ENCODE data around the gene CDC37L1.
"Not testable (repeated sequence)": the region's sequence is repeated elsewhere in the genome, so short reads cannot be mapped to it uniquely, and the experiment has no call there.

CDC37L1 gene

DNA sequence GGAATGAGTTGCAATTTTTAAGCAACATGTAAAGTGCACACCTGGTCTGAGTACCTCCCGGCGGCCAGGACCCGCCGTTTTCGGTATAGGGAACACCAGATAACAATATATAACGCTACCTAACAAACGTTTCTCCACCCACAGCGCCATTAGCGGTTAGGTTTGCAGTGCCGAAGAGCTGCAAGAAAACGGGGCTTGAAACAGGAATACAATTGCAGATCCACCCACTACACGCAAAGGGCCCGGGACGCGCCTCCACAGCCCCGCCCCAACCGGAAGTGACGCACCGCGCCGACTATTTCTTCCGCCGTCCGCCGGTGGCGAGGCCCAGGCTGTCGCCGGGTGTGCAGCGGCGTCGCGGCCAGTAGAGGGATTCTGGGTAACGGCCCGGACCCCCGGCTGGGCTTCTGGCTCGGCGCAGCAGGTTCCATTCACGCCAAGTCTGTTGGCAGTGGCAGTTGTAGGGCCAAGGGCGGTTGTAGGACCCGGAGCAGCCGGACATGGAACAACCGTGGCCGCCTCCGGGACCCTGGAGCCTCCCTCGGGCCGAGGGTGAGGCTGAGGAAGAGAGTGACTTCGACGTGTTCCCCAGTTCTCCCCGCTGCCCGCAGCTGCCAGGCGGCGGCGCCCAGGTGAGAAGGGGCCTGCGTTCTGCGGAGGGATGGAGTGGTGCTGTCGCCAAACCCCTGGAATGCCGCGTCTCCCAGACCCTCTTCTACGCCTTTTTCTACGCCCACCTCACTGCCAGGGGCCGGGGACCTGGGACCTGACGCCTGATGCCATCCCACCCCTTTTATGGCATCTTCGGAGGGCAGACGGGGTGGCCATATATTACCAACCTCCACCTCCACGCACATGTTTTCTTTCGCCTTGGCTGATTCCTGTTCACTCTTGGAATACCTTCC is at the start of gene CDC37L1:
Gene CDC37L1 (plus strand): TSS at position 302 of the 905 bp plus-strand sequence. CDS start 199 bp downstream, at position 501.
- DNase-seq, result peak; percentile 91

DNA sequence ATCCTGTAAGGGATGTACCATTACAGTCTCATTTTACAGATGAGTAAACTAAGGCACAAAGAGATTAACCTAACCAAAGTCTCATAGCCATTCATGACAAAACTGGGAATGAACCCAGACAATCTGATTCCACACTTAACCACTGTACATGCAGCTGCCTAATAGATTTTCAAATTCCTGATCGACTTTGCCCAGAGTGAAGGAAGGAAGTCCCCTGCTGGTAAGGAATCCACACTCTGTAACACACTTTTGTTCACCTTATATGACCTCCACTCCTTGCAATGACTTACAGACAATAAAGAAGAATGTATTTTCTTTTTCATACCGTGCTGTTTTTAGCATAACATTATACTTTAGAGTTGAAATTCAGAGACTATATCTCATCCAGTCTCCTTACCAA is 48.5 kb upstream of the CDC37L1 start:
- DNase-seq, result no peak

- DNase-seq, result no peak
Observed at GRCh38 chr9:4638968-4639367, 40.4 kb upstream of the CDC37L1 start.

GRCh38 chr9:4639420-4639819 is 39.9 kb upstream of the CDC37L1 start:
- no peak for DNase-seq

GRCh38 chr9:4640027-4640426 is 39.3 kb upstream of the CDC37L1 start:
- DNase-seq, result no peak

GRCh38 chr9:4642351-4642750 is 37.0 kb upstream of the CDC37L1 start:
- DNase-seq, result no peak

GRCh38 chr9:4654084-4654483 is 25.3 kb upstream of the CDC37L1 start:
- no peak for DNase-seq

- no peak for DNase-seq
Observed at GRCh38 chr9:4654538-4654937, 24.8 kb upstream of the CDC37L1 start.

DNA sequence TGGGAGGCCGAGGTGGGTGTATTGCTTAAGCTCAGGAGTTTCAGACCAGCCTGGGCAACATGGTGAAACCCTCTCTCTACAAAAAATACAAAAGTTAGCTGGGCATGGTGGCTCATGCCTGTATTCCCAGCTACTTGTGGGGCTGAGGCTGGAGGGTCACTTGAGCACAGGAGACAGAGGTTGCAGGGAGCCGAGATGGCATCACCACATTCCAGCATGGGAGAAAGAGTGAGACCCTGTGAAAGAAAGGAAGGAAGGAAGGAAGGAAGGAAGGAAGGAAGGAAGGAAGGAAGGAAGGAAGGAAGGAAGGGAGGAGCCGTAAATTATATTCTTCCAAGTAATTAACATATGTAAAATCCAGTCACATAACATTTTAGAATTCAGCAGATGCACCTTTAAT is 23.2 kb upstream of the CDC37L1 start:
- DNase-seq, result not testable (repeated sequence)

DNA sequence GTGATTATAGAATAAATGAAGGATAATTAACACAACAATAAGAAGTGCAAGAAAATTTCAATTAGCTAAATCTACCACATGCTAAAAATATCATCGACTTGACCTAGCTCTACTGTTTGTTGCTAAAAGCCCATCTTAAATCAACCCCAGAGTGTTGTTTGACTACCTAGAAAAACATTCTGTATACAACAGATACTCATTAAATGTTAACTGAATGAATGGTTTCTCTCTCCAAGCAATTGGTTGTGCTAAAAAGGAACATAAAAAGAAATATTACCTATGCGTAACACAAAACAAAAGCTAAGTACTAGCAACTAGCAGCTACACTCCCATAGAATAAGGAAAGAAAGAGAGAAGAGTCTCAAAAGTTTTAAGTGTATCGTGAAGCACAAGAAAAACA is 22.7 kb upstream of the CDC37L1 start:
- DNase-seq, result no peak

- DNase-seq, result no peak
Observed at GRCh38 chr9:4657426-4658159, 21.8 kb upstream of the CDC37L1 start.

- not testable (repeated sequence) for DNase-seq
Observed at GRCh38 chr9:4660665-4661064, 18.7 kb upstream of the CDC37L1 start.

GRCh38 chr9:4661165-4661564 is 18.2 kb upstream of the CDC37L1 start:
- DNase-seq, result no peak

DNA sequence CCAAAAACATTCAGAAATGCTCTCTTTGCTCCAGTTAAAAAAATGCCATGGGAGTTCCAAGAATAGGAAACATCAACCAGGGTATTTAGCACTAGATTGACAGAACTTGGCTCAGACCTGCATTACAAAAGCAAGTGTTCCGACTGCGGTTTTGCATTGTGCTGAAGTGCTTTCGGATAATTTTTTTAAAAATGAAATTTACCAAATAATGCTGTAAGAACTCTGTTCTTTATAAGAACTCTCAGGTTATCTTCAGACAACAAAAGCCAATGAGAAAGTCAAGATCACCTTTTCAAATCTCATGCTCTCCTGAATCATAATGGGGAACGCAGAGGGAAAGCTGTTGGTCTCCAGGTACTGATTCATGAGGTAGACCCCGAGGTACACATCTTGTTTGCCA is 17.8 kb upstream of the CDC37L1 start:
- peak; percentile 18 for DNase-seq

- peak; percentile 46 for DNase-seq
Observed at GRCh38 chr9:4662108-4662988, 17.0 kb upstream of the CDC37L1 start, which contains the start of gene PLPP6. Gene PLPP6 (plus strand): TSS chr9:4662294. CDS start chr9:4662376, 82 bp downstream.

GRCh38 chr9:4662989-4663792 is 16.2 kb upstream of the CDC37L1 start:
- DNase-seq, result no peak

GRCh38 chr9:4663956-4664355 is 15.4 kb upstream of the CDC37L1 start:
- DNase-seq, result no peak

- DNase-seq, result no peak
Observed at GRCh38 chr9:4665357-4665756, 14.0 kb upstream of the CDC37L1 start.

GRCh38 chr9:4666042-4666699 is 13.2 kb upstream of the CDC37L1 start, which contains the start of gene SPATA6L:
Gene SPATA6L (minus strand): TSS chr9:4666480. CDS start chr9:4666250, 230 bp downstream.
- DNase-seq, result no peak

GRCh38 chr9:4667681-4668080 is 11.7 kb upstream of the CDC37L1 start:
- no peak for DNase-seq

- no peak for DNase-seq
Observed at GRCh38 chr9:4668604-4669003, 10.8 kb upstream of the CDC37L1 start.
